GM12878 (cell line): ENCODE results near the gene JAG2. TPM values are rescaled to one million over a fixed set of nuclear protein-coding genes. Genes with fewer than 3 reads are reported as not detected.

Source experiments
- ATAC-seq: fragments of 200-7000 bp; cut with Tn5 transposase; 3 replicates; pipeline ENCODE4 v1.9.1; 2020; ENCODE audit warnings: mild to moderate bottlenecking, moderate library complexity
- BruUV-seq: library from RNA; stranded (reverse); fragments of 400-500 nt; replicated peaks from 2 replicates; lab custom pipeline; 2021; lab: Mats Ljungman, UMichigan
- CTCF ChIA-PET: fragments of 300-600 bp; sonication (Branson Sonifier 250); formaldehyde crosslinking; extraction: SDS; loops from one replicate; lab custom pipeline; 2021; ENCODE audit warnings: inconsistent platforms; lab: Yijun Ruan, JAX
- POLR2A ChIA-PET: fragments of 350-600 bp; formaldehyde crosslinking; extraction: SDS; loops from one replicate; lab custom pipeline; 2021; ENCODE audit warnings: inconsistent platforms; lab: Charles Lee
- RAD21 ChIA-PET: fragments of 300-600 bp; sonication (Branson Sonifier 250); formaldehyde crosslinking; loops from one replicate; lab custom pipeline; 2023; ENCODE audit warnings: antibody characterized with exemption; ENCODE audit not compliant: unreplicated experiment; lab: Charles Lee
- SMC1A ChIA-PET: fragments of 300-600 bp; sonication (Branson Sonifier 250); formaldehyde crosslinking; loops from one replicate; lab custom pipeline; 2023; ENCODE audit not compliant: unreplicated experiment, uncharacterized antibody; lab: Charles Lee
- DNase-seq: peaks from one replicate; pipeline ENCODE4 v3.0.0-alpha.2; 2011; ENCODE audit warnings: low read depth, low spot score
- FAIRE-seq: peaks from 3 replicates; lab custom pipeline; 2011; peaks lifted over from hg19 to GRCh38; lab: Jason Lieb, UNC
- H2AFZ ChIP-seq: 2 replicates; pipeline ENCODE4 v1.6.0; 2011; ENCODE audit warnings: low read depth, low read length, control low read depth; ENCODE audit not compliant: control insufficient read depth
- H3K27ac ChIP-seq: 2 replicates; pipeline ENCODE4 v1.5.1; 2011; ENCODE audit warnings: control low read depth; ENCODE audit not compliant: control insufficient read depth, insufficient read depth
- H3K27me3 ChIP-seq, 2 experiments: replicated peaks in 1 of 2; 2 replicates each; pipeline versions ENCODE4 v1.6.0 to v1.6.1; 2011; ENCODE audit warnings: low read length in 1 of 2; ENCODE audit not compliant: control insufficient read depth in 2 of 2, insufficient read depth in 2 of 2
- H3K36me3 ChIP-seq, 2 experiments: 2 replicates each; pipeline ENCODE4 v1.5.1; 2011; ENCODE audit warnings: low read length in 1 of 2; ENCODE audit not compliant: control insufficient read depth in 2 of 2, insufficient read depth in 2 of 2
- H3K4me1 ChIP-seq: 2 replicates; pipeline ENCODE4 v1.6.1; 2011; ENCODE audit warnings: mild to moderate bottlenecking, low read length, moderate library complexity, mixed read lengths; ENCODE audit not compliant: control insufficient read depth, insufficient read depth
- H3K4me2 ChIP-seq: 2 replicates; pipeline ENCODE4 v1.6.0; 2011; ENCODE audit warnings: control low read depth; ENCODE audit not compliant: control insufficient read depth, insufficient read depth
- H3K4me3 ChIP-seq: fragments of 200-600 bp; sonication (generic); 2 replicates; pipeline ENCODE4 v1.5.1; 2016
- H3K79me2 ChIP-seq: 2 replicates; pipeline ENCODE4 v1.6.0; 2011; ENCODE audit warnings: low read length; ENCODE audit not compliant: control insufficient read depth, insufficient read depth
- H3K9ac ChIP-seq: 2 replicates; pipeline ENCODE4 v1.8.0; 2011; ENCODE audit warnings: low read length, control low read depth, mixed read lengths; ENCODE audit not compliant: control insufficient read depth, insufficient read depth
- H3K9me3 ChIP-seq: replicated peaks from 3 replicates; pipeline ENCODE4 v1.5.1; 2011; ENCODE audit warnings: mild to moderate bottlenecking, low read length; ENCODE audit not compliant: control insufficient read depth, insufficient read depth
- H4K20me1 ChIP-seq: 2 replicates; pipeline ENCODE4 v1.6.0; 2011; ENCODE audit not compliant: control insufficient read depth, insufficient read depth
- ATF7 ChIP-seq: fragments of 450-650 bp; IDR thresholded peaks from 2 replicates; pipeline ENCODE4 v1.6.1; 2016; ENCODE audit warnings: low read depth, mild to moderate bottlenecking
- BACH1 ChIP-seq: fragments of 450-650 bp; IDR thresholded peaks from 2 replicates; pipeline ENCODE4 v1.6.1; 2017; ENCODE audit warnings: mild to moderate bottlenecking, borderline replicate concordance
- EGR1 ChIP-seq, 2 experiments: IDR thresholded peaks; 1 replicate in 1 of 2; 2 replicates in 1 of 2; pipeline ENCODE4 v1.6.1; 2011 to 2012; ENCODE audit warnings: low read depth in 2 of 2, low read length in 2 of 2, borderline replicate concordance in 1 of 2, mild to moderate bottlenecking in 1 of 2, moderate library complexity in 1 of 2
- GATAD2B ChIP-seq: fragments of 450-650 bp; conservative IDR thresholded peaks from 2 replicates; pipeline ENCODE4 v1.6.1; 2017; ENCODE audit warnings: low read depth, mild to moderate bottlenecking, moderate library complexity
- MEF2A ChIP-seq: IDR thresholded peaks from 2 replicates; pipeline ENCODE4 v1.6.1; 2011; ENCODE audit warnings: low read depth, mild to moderate bottlenecking, low read length, moderate library complexity; ENCODE audit not compliant: insufficient read depth
- NR2C2 ChIP-seq: IDR thresholded peaks from 2 replicates; pipeline ENCODE4 v1.6.1; 2011; ENCODE audit warnings: borderline replicate concordance, low read depth; ENCODE audit not compliant: control insufficient read depth, insufficient read length
- RFX5 ChIP-seq: IDR thresholded peaks from 2 replicates; pipeline ENCODE4 v1.6.1; 2011; ENCODE audit warnings: low read depth, low read length, improper control_type of control experiment
- YBX1 ChIP-seq: fragments of 450-650 bp; IDR thresholded peaks from 2 replicates; pipeline ENCODE4 v1.6.1; 2016; ENCODE audit warnings: antibody characterized with exemption
- WGBS: methylation state at CpG from one replicate; pipeline ENCODE4 v1.1.6; 2016; ENCODE audit warnings: low lambda C conversion rate; ENCODE audit not compliant: insufficient replicate concordance, insufficient coverage; ENCODE audit errors: missing lambda C conversion rate; 5-methylcytosine and 5-hydroxymethylcytosine counted together
- in situ Hi-C: fragments of 300-500 bp; cut with MboI; formaldehyde crosslinking; loops from 9 replicates; pipeline ENCODE4 v1.14.3; 2018; ENCODE audit warnings: mixed read lengths
- intact Hi-C: fragments of 100-400 bp; cut with micrococcal nuclease; formaldehyde crosslinking; loops from one replicate; pipeline ENCODE4 v1.14.2; 2022; ENCODE audit not compliant: unreplicated experiment
- polyA plus RNA-seq, 11 experiments: library from polyadenylated mRNA; depleted of rRNA in 4 of 11; unstranded in 6 of 11; stranded (reverse) in 5 of 11; fragments of >200 nt; fragmentation: Nextera tagmentation in 4 of 11; fragmentation: Illumina TruSeq in 1 of 11; extraction: Ambion mirVana in 4 of 11; extraction: Trizol in 1 of 11; gene quantifications; 1 replicate in 1 of 11; 2 replicates in 10 of 11; pipeline versions ENCODE4 v1.2.1 to v1.2.3, GENCODE V29; 2011 to 2016; ENCODE audit warnings: inconsistent platforms in 2 of 11, missing spikeins in 2 of 11, low read depth in 1 of 11
- total RNA-seq, 4 experiments: library from RNA; depleted of rRNA in 3 of 4; stranded (reverse); fragments of >200 nt in 3 of 4; fragmentation: Illumina TruSeq in 1 of 4; extraction: Trizol in 1 of 4; gene quantifications; 2 replicates each; pipeline versions ENCODE4 v1.2.1 to v1.2.3, GENCODE V29; 2013 to 2021
- TF ChIP-seq, protein P1 (sequence below): IDR thresholded peaks from 2 replicates; pipeline ENCODE4 v1.6.1; 2011; ENCODE audit warnings: borderline replicate concordance, low read depth, mild to moderate bottlenecking, moderate library complexity, low read length; ENCODE audit not compliant: insufficient read depth, poor library complexity, severe bottlenecking
- TF ChIP-seq, protein P2 (sequence below): fragments of 450-650 bp; formaldehyde crosslinking; IDR thresholded peaks from 2 replicates; pipeline ENCODE4 v1.4.0; 2020; ENCODE audit warnings: mild to moderate bottlenecking, moderate library complexity
- TF ChIP-seq, protein P3 (sequence below): fragments of 450-650 bp; IDR thresholded peaks from 2 replicates; pipeline ENCODE4 v1.6.1; 2016; ENCODE audit warnings: mild to moderate bottlenecking

Gene JAG2
- total and polyA plus RNA-seq, 10 of the 15 experiments (the other 5 are each of a cell fraction or from before 2014, with no cell fraction given), result 0.04 to 0.14 (median 0.06) TPM; not detected in 5

DNA sequence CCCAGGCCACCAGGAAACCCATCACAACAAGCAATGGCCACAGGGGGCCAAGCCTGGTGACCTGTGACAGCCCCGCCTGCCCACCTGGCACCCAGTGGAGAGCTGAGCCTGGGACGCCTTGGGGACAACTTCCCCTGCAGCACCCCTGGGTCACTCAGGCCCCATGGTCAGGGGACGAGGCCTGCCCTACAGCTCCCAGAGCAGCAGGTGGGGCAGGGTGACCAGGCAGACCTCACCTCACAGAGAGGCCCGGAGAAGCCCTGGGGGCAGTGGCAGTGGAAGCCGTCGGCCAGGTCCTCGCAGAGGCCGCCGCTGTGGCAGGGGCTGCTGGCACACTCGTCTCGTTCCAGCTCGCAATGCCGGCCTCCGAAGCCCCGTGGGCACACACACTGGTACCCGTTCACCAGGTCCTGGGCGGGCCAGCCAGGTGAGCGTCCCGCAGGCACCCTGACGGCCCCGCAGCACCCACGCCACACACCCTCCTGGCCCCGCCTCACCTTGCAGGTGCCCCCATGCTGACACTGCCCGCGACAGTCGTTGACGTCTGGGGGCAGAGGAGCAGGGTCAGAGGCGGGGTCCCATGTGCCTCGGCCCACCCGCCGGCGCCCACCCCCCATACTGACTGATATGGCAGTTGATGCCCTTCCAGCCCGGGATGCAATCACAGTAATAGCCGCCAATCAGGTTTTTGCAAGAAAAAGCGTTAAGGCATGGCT, 18.1 kb downstream of the JAG2 start:
- WGBS, result 59% methylated on average over 35 of the region's 35 CpGs
- Histone ChIP-seq H4K20me1 (no peaks in the 10 kb centered on the region), H3K27ac (no peak overlapping the region), H3K4me3 (no peak overlapping the region), H3K27me3 (no peaks in the 10 kb centered on the region), H2AFZ (no peak overlapping the region), H3K9ac (no peak overlapping the region), H3K9me3 (no peaks in the 10 kb centered on the region), H3K4me2 (no peak overlapping the region), H3K4me1 (no peaks in the 10 kb centered on the region), H3K79me2 (no peaks in the 10 kb centered on the region), H3K36me3 (no peaks in the 10 kb centered on the region)
- FAIRE-seq, result no peak
- ChIA-PET POLR2A (no interaction called here), CTCF (no interaction called here), RAD21 (no interaction called here), SMC1A (no interaction called here)
- BruUV-seq, result no TSS peak
- no peak for ATAC-seq
- TF ChIP-seq EGR1 (IDR thresholded peaks at IDR 0.05; ENCODE audit: borderline replicate concordance in 1 of 2, low read depth in 2 of 2, low read length in 2 of 2), result no peak
- no peak for TF ChIP-seq NR2C2
- no peak for TF ChIP-seq YBX1
- TF ChIP-seq, protein P1, sequence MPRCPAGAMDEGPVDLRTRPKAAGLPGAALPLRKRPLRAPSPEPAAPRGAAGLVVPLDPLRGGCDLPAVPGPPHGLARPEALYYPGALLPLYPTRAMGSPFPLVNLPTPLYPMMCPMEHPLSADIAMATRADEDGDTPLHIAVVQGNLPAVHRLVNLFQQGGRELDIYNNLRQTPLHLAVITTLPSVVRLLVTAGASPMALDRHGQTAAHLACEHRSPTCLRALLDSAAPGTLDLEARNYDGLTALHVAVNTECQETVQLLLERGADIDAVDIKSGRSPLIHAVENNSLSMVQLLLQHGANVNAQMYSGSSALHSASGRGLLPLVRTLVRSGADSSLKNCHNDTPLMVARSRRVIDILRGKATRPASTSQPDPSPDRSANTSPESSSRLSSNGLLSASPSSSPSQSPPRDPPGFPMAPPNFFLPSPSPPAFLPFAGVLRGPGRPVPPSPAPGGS, result no peak
- TF ChIP-seq, protein P2, sequence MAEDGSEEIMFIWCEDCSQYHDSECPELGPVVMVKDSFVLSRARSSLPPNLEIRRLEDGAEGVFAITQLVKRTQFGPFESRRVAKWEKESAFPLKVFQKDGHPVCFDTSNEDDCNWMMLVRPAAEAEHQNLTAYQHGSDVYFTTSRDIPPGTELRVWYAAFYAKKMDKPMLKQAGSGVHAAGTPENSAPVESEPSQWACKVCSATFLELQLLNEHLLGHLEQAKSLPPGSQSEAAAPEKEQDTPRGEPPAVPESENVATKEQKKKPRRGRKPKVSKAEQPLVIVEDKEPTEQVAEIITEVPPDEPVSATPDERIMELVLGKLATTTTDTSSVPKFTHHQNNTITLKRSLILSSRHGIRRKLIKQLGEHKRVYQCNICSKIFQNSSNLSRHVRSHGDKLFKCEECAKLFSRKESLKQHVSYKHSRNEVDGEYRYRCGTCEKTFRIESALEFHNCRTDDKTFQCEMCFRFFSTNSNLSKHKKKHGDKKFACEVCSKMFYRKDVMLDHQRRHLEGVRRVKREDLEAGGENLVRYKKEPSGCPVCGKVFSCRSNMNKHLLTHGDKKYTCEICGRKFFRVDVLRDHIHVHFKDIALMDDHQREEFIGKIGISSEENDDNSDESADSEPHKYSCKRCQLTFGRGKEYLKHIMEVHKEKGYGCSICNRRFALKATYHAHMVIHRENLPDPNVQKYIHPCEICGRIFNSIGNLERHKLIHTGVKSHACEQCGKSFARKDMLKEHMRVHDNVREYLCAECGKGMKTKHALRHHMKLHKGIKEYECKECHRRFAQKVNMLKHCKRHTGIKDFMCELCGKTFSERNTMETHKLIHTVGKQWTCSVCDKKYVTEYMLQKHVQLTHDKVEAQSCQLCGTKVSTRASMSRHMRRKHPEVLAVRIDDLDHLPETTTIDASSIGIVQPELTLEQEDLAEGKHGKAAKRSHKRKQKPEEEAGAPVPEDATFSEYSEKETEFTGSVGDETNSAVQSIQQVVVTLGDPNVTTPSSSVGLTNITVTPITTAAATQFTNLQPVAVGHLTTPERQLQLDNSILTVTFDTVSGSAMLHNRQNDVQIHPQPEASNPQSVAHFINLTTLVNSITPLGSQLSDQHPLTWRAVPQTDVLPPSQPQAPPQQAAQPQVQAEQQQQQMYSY (CRISPR knock-in tag), result no peak
- TF ChIP-seq, protein P3, sequence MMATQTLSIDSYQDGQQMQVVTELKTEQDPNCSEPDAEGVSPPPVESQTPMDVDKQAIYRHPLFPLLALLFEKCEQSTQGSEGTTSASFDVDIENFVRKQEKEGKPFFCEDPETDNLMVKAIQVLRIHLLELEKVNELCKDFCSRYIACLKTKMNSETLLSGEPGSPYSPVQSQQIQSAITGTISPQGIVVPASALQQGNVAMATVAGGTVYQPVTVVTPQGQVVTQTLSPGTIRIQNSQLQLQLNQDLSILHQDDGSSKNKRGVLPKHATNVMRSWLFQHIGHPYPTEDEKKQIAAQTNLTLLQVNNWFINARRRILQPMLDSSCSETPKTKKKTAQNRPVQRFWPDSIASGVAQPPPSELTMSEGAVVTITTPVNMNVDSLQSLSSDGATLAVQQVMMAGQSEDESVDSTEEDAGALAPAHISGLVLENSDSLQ, result no peak
- TF ChIP-seq BACH1, result no peak
- TF ChIP-seq GATAD2B, result no peak
- no peak for TF ChIP-seq MEF2A
- TF ChIP-seq RFX5, result no peak
- no peak for TF ChIP-seq ATF7
- intact Hi-C loops (no loop called here), in situ Hi-C loops (no loop called here)
- DNase-seq, result no peak
